Measurements from ENCODE around the gene LRRC8D. TPM values are rescaled to one million over a fixed set of nuclear protein-coding genes. Genes with fewer than 3 reads are reported as not detected.

The LRRC8D gene
- total and polyA plus RNA-seq, 9 of the 15 experiments (the other 6 are each of a cell fraction or from before 2014, with no cell fraction given), result 3.4 to 53.9 (median 15.9) TPM

DNA sequence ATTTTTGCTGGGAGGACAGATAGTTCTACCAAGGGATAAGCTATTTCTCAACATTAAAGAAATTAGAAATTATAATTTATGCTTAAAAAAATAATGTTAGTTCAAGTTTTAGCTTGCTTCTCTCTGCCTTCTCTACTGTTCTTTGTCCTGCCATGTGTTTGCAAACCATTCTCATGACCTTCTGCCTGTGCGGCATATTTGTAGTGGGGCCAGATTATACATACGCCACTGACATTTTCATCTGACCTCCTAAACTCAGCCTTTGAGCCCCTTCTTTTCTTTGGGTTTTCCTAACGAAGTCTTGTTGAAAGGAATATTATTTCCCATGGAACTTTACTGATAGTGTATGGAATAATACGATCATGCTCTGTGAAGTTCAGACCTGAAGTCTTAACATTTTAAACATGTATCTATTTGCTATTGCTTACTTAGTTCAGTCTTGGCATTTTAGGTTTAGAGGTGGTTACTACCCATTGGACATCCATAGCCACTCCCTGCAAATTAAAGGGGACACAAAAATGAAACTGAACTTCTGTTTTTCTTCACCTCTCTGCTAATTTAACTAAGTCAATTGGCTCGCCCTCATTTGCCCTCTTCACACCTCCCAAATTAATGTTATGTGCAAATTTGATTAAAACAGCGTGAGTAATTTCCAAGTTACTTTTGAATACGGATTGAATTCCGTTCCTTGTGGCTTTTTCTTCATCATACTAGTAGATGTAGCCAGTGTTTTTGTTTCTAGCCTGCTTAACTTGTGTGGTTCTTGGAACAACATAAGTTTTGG lies 15.6 kb downstream of the LRRC8D start:
- 0 out of 3 replicates have a peak overlapping the region, but pooled peaks have one; percentile 12 for H3K27ac ChIP-seq (ENCODE audit: extremely low read depth, low read depth, low read length)
- 0 out of 4 replicates have a peak overlapping the region, but pooled peaks of 1 of the 2 experiments have one; percentile 7 for H3K9ac ChIP-seq (ENCODE audit: insufficient read depth in 1 of 2, low read depth in 2 of 2, low read length in 2 of 2)
- peaks cover 6% of the 10 kb centered on the region; the same call in 1 of the 2 replicates for H4K20me1 ChIP-seq (replicated peaks; ENCODE audit: control insufficient read depth, insufficient read depth, low read length)
- no peaks in the 10 kb centered on the region for H3K27me3 ChIP-seq (ENCODE audit: control insufficient read depth in 2 of 2, insufficient read depth in 2 of 2, low read length in 2 of 2)
- H3K4me2 ChIP-seq (ENCODE audit: insufficient read depth, low read length), result peak overlapping the region; percentile 34; the same call in 1 of the 2 replicates
- 69% methylated on average over 8 of the region's 8 CpGs for WGBS (ENCODE audit: insufficient coverage, low coverage, missing lambda C conversion rate)
- H3K36me3 ChIP-seq (ENCODE audit: control insufficient read depth, insufficient read depth, low read length), result peaks cover 12% of the 10 kb centered on the region
- POLR2A ChIA-PET, result interaction anchor here (1.0 to 2.7 kb wide), 8 partner anchors 10 to 26 kb away, joined by 3 to 21 read pairs (median 4); partner anchors contain the start of gene LRRC8D
- FAIRE-seq (no peak), DNase-seq (ENCODE audit: extremely low read depth in 1 of 4, low spot score in 3 of 4) (no peak), ATAC-seq (no peak)
- H3K9me1 ChIP-seq (ENCODE audit: control insufficient read depth, insufficient read depth, low read length), result no peaks in the 10 kb centered on the region
- H3K4me1 ChIP-seq (replicated peaks in 1 of 2; ENCODE audit: control insufficient read depth in 2 of 2, insufficient read depth in 2 of 2, low read length in 2 of 2), result peaks cover 14 to 71% of the 10 kb centered on the region in 2 experiments
- H3K79me2 ChIP-seq (ENCODE audit: control insufficient read depth, insufficient read depth, low read length), result peaks cover 95% of the 10 kb centered on the region
- H3K9me3 ChIP-seq (replicated peaks; ENCODE audit: control insufficient read depth, insufficient read depth, low read depth, low read length), result no peaks in the 10 kb centered on the region
- in situ Hi-C loops (cut with MboI) (no loop called here), intact Hi-C loops (cut with micrococcal nuclease) (no loop called here)
- BruUV-seq (replicated peaks), result no TSS peak
- no peak overlapping the region for H3K4me3 ChIP-seq
- CTCF ChIA-PET (ENCODE audit: low intra/inter-chr PET ratio), result no interaction called here
- peak overlapping the region; percentile 24; the same call in 1 of the 2 replicates for H2AFZ ChIP-seq (ENCODE audit: low read depth, low read length)
- no peak for TF ChIP-seq ASH1L (IDR thresholded peaks at IDR 0.05; ENCODE audit: borderline replicate concordance, low read depth, partially characterized antibody)
- TF ChIP-seq, protein P1, sequence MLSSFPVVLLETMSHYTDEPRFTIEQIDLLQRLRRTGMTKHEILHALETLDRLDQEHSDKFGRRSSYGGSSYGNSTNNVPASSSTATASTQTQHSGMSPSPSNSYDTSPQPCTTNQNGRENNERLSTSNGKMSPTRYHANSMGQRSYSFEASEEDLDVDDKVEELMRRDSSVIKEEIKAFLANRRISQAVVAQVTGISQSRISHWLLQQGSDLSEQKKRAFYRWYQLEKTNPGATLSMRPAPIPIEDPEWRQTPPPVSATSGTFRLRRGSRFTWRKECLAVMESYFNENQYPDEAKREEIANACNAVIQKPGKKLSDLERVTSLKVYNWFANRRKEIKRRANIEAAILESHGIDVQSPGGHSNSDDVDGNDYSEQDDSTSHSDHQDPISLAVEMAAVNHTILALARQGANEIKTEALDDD (IDR thresholded peaks at IDR 0.05), result no peak
- TF ChIP-seq, protein P2, sequence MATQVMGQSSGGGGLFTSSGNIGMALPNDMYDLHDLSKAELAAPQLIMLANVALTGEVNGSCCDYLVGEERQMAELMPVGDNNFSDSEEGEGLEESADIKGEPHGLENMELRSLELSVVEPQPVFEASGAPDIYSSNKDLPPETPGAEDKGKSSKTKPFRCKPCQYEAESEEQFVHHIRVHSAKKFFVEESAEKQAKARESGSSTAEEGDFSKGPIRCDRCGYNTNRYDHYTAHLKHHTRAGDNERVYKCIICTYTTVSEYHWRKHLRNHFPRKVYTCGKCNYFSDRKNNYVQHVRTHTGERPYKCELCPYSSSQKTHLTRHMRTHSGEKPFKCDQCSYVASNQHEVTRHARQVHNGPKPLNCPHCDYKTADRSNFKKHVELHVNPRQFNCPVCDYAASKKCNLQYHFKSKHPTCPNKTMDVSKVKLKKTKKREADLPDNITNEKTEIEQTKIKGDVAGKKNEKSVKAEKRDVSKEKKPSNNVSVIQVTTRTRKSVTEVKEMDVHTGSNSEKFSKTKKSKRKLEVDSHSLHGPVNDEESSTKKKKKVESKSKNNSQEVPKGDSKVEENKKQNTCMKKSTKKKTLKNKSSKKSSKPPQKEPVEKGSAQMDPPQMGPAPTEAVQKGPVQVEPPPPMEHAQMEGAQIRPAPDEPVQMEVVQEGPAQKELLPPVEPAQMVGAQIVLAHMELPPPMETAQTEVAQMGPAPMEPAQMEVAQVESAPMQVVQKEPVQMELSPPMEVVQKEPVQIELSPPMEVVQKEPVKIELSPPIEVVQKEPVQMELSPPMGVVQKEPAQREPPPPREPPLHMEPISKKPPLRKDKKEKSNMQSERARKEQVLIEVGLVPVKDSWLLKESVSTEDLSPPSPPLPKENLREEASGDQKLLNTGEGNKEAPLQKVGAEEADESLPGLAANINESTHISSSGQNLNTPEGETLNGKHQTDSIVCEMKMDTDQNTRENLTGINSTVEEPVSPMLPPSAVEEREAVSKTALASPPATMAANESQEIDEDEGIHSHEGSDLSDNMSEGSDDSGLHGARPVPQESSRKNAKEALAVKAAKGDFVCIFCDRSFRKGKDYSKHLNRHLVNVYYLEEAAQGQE (IDR thresholded peaks at IDR 0.05; ENCODE audit: borderline replicate concordance), result no peak
- TF ChIP-seq, protein P2 (CRISPR knock-in tag; IDR thresholded peaks at IDR 0.05; ENCODE audit: low read depth), result no peak
- no peak for TF ChIP-seq BRCA1 (IDR thresholded peaks at IDR 0.05)
- TF ChIP-seq BRCA1 (CRISPR knock-in tag; IDR thresholded peaks at IDR 0.05), result no peak
- no peak for TF ChIP-seq MIER1 (IDR thresholded peaks at IDR 0.05; ENCODE audit: low read depth)
- TF ChIP-seq CXXC5 (CRISPR knock-in tag; IDR thresholded peaks at IDR 0.05), result no peak
